Activated B cell treated with CpG ODN at 0.5 μM for 24 hours (primary cell): ENCODE measurements around the gene SLC22A12. TPM values are rescaled to one million over a fixed set of nuclear protein-coding genes. Genes with fewer than 3 reads are reported as not detected.
A peak's percentile ranks its signal among the peaks of the same experiment; 100 is the strongest.

ENCODE experiments used
- ATAC-seq: fragments of 200-7000 bp; cut with Tn5 transposase; one replicate; pipeline ENCODE4 v1.10.0; 2021; ENCODE audit warnings: low read depth, mild to moderate bottlenecking, moderate library complexity
- CTCF ChIA-PET: fragments of 350-600 bp; sonication (Branson Sonifier 250); formaldehyde crosslinking; loops from one replicate; lab custom pipeline; 2021; ENCODE audit warnings: antibody characterized with exemption; lab: Charles Lee
- POLR2A ChIA-PET: fragments of 350-600 bp; sonication (Branson Sonifier 250); formaldehyde crosslinking; loops from one replicate; lab custom pipeline; 2021; ENCODE audit warnings: antibody characterized with exemption; lab: Charles Lee
- DNase-seq: peaks from one replicate; pipeline ENCODE4 v3.0.0; 2022
- H3K27ac Mint-ChIP-seq: one replicate; pipeline ENCODE4 v1.8.0; 2020; ENCODE audit warnings: mixed read lengths
- H3K27me3 Mint-ChIP-seq: one replicate; pipeline ENCODE4 v1.8.0; 2021; ENCODE audit warnings: mixed read lengths
- H3K36me3 Mint-ChIP-seq: one replicate; pipeline ENCODE4 v1.8.0; 2021; ENCODE audit warnings: low read depth, mixed read lengths
- H3K4me1 Mint-ChIP-seq: one replicate; pipeline ENCODE4 v1.8.0; 2021; ENCODE audit warnings: mixed read lengths
- H3K4me3 Mint-ChIP-seq: one replicate; pipeline ENCODE4 v1.8.0; 2020; ENCODE audit warnings: mild to moderate bottlenecking, mixed read lengths
- H3K9me3 Mint-ChIP-seq: one replicate; pipeline ENCODE4 v1.8.0; 2020; ENCODE audit warnings: mixed read lengths
- intact Hi-C: fragments of 100-400 bp; cut with micrococcal nuclease; formaldehyde crosslinking; loops from one replicate; pipeline ENCODE4 v1.15.1; 2024
- total RNA-seq: library from RNA; stranded (reverse); gene quantifications from 2 replicates; pipeline ENCODE4 v1.2.3, GENCODE V29; 2022
- TF ChIP-seq, protein P1 (sequence below): fragments of 200-600 bp; IDR thresholded peaks from one replicate; pipeline ENCODE4 v1.8.0; 2022; ENCODE audit warnings: antibody characterized with exemption, mild to moderate bottlenecking

The SLC22A12 gene
- total RNA-seq, 1 donor from 2014 or later = not detected

DNA sequence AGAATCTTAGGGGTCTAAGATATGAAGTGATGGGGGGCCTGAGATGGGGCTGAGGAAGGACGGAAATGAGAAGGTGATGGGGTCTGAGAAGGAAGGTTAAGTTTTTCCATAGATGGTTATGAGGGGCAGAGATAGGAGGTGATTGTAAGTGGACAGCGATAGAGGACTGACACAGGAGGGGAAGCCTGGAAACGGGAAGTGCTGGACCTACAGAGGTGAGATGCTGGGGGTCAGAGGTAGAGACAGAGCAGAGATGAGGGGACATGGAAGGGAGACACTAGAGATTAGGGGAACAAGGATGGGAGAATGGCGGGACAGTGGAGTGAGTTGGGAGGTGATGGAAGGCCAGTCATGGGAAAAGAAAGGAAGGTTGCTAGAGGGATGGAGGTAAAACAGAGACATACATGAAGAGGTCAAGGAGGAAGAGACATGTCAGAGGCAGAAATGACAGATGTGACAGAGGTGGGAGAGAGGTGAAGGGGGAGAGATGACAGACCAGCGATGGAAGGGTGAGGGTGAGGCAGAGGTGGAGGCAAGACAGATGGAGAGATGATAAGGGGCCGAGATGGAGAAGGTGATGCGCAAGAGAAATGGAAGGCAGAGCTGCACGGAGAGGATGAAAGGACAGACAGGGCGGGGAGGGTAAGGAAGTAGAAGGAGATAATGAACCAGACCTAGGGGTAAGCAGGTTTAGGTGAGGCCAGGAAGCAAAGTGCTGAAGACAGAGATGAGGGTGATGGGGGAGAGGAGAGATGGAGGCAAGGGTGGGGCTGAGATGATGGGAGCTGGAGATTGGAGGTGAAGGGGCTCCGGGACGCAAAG lies 50.8 kb downstream of the SLC22A12 start:
- H3K27ac Mint-ChIP-seq = no peak overlapping the region
- TF ChIP-seq, protein P1, sequence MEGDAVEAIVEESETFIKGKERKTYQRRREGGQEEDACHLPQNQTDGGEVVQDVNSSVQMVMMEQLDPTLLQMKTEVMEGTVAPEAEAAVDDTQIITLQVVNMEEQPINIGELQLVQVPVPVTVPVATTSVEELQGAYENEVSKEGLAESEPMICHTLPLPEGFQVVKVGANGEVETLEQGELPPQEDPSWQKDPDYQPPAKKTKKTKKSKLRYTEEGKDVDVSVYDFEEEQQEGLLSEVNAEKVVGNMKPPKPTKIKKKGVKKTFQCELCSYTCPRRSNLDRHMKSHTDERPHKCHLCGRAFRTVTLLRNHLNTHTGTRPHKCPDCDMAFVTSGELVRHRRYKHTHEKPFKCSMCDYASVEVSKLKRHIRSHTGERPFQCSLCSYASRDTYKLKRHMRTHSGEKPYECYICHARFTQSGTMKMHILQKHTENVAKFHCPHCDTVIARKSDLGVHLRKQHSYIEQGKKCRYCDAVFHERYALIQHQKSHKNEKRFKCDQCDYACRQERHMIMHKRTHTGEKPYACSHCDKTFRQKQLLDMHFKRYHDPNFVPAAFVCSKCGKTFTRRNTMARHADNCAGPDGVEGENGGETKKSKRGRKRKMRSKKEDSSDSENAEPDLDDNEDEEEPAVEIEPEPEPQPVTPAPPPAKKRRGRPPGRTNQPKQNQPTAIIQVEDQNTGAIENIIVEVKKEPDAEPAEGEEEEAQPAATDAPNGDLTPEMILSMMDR = no peak
- POLR2A ChIA-PET = no interaction called here
- H3K9me3 Mint-ChIP-seq = no peaks in the 10 kb centered on the region
- intact Hi-C loops = no loop called here
- H3K36me3 Mint-ChIP-seq = no peaks in the 10 kb centered on the region
- DNase-seq (no peak), ATAC-seq (no peak)
- H3K4me1 Mint-ChIP-seq = peaks cover 10% of the 10 kb centered on the region
- H3K4me3 Mint-ChIP-seq = no peak overlapping the region
- H3K27me3 Mint-ChIP-seq = peaks cover 26% of the 10 kb centered on the region
- CTCF ChIA-PET = no interaction called here

DNA sequence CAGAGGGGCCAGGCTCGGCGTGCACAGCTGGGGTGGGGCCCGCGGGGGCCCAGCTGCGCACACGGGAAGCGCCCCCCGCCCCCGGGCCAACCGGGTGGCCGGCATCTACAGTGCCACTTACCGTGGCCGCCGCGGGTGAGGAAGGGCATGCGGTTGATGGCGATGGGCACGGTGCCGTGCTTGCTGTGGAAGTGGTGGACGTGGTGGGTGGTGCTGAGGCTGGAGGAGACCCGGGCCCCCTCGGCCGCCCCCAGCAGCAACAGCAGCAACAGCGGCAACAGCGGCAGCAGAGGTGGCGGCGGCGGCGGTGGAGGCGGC lies 51.4 kb downstream of the SLC22A12 start:
- CTCF ChIA-PET = no interaction called here
- ATAC-seq (no peak), DNase-seq (no peak)
- POLR2A ChIA-PET = no interaction called here
- no peak overlapping the region for H3K27ac Mint-ChIP-seq
- no peak overlapping the region for H3K4me3 Mint-ChIP-seq
- TF ChIP-seq, protein P1 = no peak
- H3K36me3 Mint-ChIP-seq = no peaks in the 10 kb centered on the region
- intact Hi-C loops = no loop called here
- H3K9me3 Mint-ChIP-seq = no peaks in the 10 kb centered on the region
- peaks cover 26% of the 10 kb centered on the region for H3K27me3 Mint-ChIP-seq
- peaks cover 10% of the 10 kb centered on the region for H3K4me1 Mint-ChIP-seq

DNA sequence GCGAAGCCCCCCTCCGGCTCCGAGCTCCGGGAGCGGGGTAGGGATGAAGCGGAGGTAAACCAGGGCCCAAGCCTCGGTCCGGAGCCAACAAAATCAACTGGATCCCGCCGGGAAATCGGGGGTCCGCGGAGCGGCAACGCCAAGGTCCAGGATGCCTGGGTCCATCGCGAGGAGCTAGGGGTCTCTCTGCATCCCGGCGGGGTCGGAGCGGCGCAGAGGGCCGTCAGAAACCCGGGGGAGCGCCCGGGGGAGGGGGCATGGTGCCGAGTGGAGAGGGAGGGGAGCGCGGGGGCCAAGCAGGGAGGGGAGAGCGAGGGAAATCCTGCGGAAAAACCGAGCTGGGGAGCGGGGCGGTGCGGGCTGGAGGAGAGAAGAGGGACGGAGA lies 51.8 kb downstream of the SLC22A12 start:
- Mint-ChIP-seq H3K27me3 (peaks cover 26% of the 10 kb centered on the region), H3K4me1 (peaks cover 5% of the 10 kb centered on the region), H3K9me3 (no peaks in the 10 kb centered on the region), H3K36me3 (no peaks in the 10 kb centered on the region), H3K4me3 (no peak overlapping the region), H3K27ac (no peak overlapping the region)
- ChIA-PET CTCF (no interaction called here), POLR2A (no interaction called here)
- ATAC-seq (no peak), DNase-seq (no peak)
- intact Hi-C loops = no loop called here
- TF ChIP-seq, protein P1 = no peak

DNA sequence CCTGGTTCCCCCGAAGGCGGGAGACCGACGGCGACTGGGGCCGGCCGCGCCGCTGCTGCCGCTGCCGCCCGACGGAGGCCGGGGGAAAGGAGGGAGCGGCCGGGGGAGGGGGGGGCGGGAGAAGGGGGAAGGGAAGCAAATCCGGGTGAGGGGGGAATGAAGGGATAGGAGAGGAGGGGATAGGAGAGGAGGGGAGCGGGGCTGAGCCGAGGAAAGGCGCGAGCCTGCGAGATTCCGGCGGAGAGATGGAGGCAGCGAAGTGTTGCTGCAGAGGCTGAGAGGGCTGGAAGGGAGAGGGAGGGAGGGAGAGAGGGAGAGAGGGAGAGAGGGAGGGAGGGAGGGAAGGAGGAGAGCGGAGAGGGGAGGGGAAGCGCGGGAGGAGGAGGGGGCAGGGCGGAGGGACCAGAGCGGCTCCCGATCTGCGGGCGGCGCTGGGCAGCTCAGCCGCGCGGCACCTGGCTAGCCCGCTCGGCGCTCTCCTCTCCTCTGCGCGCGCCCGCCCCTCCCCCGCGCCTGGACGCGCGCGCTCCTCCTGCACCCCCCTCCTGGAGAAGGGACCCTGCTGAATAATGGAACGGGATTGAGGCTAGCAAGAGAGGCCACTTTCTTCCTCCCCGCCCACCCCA lies 52.3 kb downstream of the SLC22A12 start:
- no peaks in the 10 kb centered on the region for H3K36me3 Mint-ChIP-seq
- no peaks in the 10 kb centered on the region for H3K9me3 Mint-ChIP-seq
- no peak for DNase-seq
- H3K27me3 Mint-ChIP-seq = peaks cover 26% of the 10 kb centered on the region
- CTCF ChIA-PET = no interaction called here
- no peak for ATAC-seq
- H3K4me3 Mint-ChIP-seq = peak overlapping the region; percentile 48
- POLR2A ChIA-PET = no interaction called here
- H3K4me1 Mint-ChIP-seq = peaks cover 5% of the 10 kb centered on the region
- intact Hi-C loops = no loop called here
- TF ChIP-seq, protein P1 = no peak
- no peak overlapping the region for H3K27ac Mint-ChIP-seq

DNA sequence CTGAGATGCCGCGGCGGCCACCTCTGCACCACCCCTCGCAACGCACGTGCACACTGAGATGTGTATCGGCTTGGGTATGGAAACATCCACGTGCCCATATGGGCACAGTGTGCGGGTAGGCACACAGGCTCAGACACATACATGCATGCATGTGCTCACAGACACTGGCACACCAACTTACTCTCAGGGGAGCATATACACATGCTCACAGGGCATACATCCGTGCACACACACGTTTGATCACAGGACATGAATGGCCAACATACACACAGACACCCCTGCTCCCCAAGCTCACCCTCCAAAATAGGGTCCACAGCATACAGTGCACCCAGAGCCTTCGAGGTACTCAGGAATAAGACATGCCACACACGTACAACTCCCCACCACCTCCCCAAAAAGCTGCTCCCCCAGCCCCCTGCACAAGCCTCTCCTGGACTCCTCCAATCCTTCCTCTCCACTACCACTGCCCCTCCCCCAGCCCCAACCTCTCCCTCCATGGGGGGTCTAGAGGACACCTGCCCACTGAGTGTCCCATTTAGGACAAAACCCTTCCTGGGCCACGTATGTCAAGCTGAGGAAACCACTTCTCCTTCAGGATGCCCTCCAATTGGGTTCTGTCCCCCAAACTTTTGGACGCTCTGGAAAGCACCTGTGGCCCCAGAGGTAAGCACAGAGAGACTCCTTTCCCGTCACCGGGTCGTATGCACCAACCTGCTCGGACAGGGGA lies 53.1 kb downstream of the SLC22A12 start:
- ATAC-seq = no peak
- H3K4me3 Mint-ChIP-seq = peak overlapping the region; percentile 48
- intact Hi-C loops = no loop called here
- no peaks in the 10 kb centered on the region for H3K36me3 Mint-ChIP-seq
- DNase-seq = no peak
- H3K4me1 Mint-ChIP-seq = peaks cover 5% of the 10 kb centered on the region
- H3K27me3 Mint-ChIP-seq = peaks cover 26% of the 10 kb centered on the region
- H3K9me3 Mint-ChIP-seq = no peaks in the 10 kb centered on the region
- no peak overlapping the region for H3K27ac Mint-ChIP-seq
- CTCF ChIA-PET = no interaction called here
- POLR2A ChIA-PET = no interaction called here
- TF ChIP-seq, protein P1 = no peak
